GM19463 (cell line): Measurements from ENCODE around the gene ZBTB8A.
"Not testable (repeated sequence)": the region's sequence is repeated elsewhere in the genome, so short reads cannot be mapped to it uniquely, and the experiment has no call there.

Source experiments
- ATAC-seq: cut with Tn5 transposase; IDR thresholded peaks from one replicate; pipeline ENCODE4 v1.9.1; 2021; ENCODE audit warnings: mild to moderate bottlenecking, moderate library complexity; ENCODE audit not compliant: unreplicated experiment

ZBTB8A gene

DNA sequence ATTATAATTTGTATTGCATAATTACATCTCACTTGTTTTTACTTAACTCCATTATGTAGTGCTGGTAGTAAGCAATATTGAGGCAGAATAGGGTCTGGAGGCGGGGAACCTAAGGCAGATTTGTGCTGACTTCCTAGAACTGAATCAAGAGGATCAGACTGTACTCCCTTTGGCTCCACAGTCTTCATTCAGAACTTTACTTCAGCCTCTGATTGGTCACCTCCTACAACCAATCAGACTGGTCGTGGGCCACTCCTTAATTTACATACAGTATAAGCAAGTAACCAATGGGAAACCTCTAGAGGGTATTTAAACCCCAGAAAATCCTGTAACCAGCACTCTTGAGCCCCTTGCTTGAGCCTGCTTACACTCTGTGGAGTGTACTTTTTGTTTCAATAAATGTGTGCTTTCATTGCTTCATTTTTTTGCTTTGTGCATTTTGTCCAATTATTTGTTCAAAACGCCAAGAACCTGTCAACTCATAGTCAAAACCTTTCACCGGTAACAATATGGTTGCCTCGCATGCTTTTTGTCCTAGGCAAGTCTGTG, 79.5 kb downstream of the ZBTB8A start:
- ATAC-seq: no peak

DNA sequence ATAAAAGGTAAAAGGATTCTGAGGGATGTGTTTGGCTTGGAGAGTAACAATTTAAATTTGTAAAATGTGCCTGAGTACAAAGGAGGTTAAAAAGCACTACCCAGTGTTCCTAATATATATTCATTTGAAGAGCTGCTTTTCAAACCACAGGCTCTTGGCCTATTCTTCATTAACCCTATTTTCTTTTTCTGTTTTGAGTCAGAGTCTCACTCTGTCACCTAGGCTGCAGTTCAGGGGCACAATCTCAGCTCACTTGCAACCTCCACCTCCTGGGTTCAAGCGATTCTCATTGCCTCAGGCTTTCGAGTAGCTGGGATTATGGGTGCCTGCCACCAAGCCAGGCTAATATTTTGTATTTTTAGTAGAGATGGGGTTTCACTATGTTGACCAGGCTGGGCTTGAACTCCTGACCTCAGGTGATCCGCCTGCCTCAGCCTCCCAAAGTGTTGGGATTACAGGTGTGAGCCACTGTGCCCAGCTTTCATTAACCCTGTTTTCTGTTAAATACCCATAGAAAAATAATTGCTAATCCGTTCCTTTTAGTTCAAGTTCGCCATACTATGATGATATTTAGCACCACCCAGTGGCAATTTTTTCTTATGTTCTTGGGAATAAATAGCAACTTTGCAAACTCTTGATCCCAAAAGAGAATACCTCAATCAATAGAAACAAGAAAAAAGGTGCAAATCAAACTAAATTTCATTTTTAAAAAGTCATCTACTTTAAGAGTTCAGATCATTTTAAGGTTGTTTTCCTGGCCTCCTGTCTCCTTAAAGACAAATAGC, 80.7 kb downstream of the ZBTB8A start:
- peak; percentile 71 for ATAC-seq

DNA sequence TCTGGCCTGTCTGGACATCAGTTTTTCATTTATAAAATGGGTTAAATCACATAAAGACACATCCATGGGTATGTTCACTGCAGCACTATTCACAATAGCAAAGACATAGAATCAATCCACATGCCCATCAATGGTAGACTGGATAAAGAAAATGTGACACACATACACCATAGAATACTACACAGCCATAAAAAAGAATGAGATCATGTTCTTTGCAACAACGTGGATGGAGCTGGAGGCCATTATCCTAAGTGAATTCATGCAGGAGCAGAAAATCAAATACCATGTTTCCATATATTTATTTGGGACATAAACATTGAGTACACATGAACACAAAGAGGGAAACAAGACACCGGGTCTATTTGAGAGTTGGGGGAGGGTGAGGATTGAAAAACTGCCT, 83.0 kb downstream of the ZBTB8A start:
- ATAC-seq: no peak

DNA sequence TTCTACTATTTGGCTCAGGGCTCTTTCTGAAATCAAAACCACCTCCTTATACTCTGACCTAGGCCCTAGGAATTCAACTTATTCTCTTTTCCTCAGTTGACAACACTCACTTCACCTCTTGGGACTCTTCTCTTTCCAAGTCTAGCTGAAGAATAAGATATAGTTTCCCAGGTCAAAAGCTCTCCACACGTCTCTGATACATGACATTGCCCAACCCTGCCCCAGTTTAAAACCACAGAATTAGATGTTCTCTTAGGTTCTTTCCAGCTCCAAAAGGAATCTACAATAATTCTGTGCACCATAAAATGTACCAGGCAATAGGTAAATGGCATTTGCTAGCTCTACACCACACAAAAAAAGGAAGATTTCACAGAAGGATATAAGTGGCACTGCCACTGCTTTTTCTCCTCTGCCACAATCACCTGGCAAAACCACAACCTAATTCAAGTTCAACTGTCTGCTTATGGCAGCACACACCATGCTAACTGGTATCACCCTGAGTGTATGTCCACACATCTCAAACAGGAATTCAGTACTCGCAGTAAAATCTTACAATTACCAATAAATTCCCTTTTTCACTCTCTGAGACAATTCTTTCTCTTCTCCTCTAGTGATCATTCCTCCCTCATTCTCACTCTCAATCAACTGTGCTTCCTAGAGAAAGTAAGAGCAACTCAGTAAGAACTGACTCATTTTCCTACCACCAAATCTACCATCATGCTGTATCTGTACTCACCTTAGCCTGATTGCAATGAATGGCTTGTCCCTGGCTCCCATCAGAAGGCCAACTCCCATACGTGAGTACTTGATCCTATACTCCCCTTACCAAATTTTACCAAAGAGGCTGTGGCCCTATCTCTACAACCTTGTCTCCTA, 83.8 kb downstream of the ZBTB8A start:
- no peak for ATAC-seq

DNA sequence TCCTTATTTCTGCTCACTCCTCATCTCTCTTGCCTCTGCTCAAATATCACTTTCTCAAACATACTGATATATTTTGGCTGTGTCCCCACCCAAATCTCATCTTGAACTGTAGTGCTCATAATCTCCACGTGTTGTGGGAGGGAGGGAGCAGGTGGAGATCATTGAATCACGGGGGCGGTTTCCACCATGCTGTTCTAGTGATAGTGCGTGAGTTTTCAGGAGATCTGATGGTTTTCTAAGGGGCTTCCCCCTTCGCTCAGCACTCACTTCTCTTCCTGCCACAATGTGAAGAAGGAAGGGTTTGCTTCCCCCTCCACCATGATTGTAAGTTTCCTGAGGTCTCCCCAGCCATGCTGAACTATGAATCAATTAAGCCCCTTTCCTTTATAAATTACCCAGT, 84.5 kb downstream of the ZBTB8A start:
- ATAC-seq: no peak

DNA sequence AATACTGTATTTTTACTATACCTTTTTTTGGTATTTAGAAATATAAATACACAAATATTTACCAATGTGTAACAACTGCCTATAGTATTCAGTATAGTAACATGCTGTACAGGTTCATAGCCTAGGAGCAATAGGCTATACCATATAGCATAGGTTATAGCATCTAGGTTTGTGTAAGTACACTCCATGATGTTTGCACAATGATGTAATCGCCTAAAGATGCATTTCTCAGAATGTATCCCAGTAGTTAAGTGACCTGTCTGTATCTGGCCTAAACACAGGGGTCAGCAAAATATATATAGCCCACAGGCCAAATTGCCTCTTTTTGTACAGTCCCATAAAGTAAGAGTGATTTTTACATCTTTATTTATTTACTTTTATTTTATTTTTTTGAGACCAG, 86.9 kb downstream of the ZBTB8A start:
- no peak for ATAC-seq

DNA sequence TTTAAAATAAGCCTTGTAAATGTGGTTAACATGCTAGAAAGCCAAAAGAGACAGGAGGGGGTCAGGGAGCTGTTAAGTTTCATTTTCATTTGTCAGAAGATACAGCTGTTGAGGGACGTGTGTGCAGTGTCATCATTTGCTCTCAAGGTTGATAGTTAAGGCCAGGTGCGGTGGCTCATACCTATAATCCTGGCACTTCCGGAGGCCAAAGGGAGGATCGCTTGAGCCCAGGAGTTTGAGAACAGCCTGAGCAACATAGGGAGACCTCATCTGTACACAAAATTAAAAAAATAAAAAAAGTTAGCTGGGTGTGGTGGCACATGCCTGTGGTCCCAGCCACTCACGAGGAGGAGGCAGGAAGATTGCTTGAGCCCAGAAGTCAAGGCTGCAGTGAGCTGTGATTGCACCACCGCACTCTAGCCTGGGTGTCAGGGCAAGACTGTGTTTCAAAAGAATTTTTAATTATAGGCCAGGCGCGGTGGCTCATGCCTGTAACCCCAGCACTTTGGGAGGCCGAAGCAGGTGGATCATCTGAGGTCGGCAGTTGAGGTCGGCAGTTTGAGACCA, 88.5 kb downstream of the ZBTB8A start:
- peak; percentile 65 for ATAC-seq

DNA sequence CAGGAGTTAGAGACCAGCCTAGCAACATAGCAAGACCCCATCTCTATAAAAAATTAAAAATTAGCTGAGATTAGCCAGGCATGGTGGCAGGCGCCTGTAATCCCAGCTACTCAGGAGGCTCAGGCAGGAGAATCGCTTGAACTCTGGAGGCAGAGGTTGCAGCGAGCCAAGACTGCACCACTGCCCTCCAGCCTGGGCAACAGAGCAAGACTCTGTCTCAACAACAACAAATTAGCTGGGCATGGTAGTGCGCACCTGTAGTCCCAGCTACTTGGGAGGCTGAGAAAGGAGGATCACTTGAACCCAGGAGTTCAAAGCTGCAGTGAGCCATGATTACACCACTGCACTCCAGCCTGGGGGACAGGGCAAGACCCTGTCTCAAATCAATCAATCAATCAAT, 90.9 kb downstream of the ZBTB8A start:
- ATAC-seq: not testable (repeated sequence)

DNA sequence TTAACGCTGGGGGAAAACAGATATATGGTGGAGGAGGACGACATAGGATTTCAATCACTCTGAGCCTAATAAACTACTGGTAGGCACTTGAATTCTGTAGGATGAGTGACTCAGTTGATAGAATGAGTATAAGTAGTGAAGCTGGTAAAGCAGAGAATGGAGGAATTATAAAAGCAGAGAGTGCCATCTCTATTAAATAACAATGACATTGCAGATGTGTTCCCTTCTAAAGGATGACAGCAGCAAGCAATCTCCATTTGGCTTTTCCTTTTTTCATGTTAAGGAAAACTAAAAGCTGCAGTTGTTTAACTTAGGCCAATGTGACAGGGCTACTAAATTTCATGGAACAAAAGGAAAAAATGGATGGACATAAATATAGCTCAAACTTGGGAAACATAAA, 93.6 kb downstream of the ZBTB8A start:
- no peak for ATAC-seq

DNA sequence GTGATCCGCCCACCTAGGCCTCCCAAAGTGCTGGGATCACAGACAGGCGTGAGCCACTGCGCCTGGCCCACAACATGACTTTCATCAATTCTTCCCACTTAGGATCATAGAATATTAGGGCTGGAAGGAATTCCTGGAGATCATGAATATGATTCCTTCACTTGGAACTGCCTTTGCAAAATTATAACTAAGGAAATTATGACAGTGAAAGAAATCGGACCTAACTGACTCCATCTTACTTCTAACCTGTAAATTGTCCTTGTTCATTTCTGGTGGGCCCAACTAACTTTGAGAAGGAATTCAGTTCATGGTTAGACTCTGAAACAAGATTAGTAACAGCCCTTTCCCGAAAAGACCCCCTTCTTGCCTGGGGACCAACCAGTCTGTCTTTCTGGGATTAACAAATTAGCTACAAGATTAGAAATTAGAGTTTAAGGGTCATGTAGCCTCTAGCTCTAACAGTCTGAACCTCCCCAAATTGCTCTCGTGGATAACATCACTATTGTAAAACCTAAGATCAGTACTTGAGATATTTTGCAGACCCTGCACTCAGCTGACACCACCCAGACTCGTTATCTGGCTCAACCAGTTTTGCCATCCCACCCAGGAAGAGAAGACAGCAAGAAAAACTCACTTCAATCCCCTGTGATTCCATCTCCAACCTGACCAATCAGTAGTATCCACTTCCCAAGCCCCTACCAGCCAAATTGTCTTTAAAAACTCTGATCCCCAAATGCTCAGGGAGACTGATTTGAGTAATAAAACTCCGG, 96.5 kb downstream of the ZBTB8A start:
- no peak for ATAC-seq

DNA sequence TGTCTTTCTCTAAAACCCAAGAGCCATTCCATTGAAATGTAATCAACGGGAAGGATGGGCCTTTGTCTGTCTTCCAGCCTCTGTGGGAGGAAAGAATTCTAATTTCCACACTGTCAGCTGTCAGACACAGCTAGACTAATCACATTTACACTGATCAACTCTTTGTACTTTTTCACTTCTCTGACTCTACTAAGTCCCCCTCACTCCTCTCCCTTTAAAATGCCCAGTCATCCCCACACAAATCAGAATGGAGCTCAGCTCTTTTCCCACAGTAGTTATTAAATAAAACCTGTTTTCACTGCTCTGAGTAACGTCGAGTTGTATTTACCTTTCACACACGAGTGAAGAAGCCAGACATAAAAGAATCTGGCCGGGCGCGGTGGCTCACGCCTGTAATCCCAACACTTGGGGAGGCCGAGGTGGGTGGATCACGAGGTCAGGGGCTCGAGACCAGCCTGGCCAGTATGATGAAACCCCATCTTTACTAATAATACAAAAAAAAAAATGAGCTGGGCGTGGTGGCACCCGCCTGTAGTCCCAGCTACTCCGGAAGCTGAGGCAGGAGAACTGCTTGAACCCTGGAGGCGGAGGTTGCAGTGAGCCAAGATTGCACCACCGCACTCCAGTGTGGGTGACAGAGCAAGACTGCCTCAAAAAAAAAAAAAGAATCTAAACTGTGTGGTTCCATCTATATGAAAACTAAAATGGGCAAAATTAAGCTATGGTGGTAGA, 97.9 kb downstream of the ZBTB8A start:
- ATAC-seq: no peak

DNA sequence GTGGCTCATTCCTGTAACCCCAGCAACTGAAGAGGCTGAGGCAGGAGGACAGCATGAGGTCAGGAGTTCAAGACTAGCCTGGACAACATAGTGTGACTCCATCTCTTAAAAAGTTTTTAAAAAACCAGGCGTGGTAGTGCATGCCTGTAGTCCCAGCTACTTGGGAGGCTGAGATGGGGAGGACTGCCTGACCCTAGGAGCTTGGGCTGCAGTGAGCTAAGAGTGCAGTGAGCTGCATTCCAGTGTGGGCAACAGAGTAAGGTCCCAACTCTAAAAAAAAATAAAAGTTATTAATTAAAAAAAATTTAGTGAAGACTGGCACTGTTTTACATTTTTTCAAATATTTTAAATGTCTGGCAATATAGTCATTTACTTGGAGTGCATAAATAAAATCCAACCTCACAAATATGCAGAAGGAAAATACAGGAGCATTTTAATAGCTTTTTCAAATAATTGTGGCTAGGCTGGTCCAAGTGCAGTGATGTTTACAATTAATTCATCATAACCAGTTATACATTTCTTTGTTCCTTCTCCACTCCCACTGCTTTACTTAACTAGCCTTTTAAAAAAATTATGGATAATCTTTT, 100.4 kb downstream of the ZBTB8A start:
- ATAC-seq: no peak

DNA sequence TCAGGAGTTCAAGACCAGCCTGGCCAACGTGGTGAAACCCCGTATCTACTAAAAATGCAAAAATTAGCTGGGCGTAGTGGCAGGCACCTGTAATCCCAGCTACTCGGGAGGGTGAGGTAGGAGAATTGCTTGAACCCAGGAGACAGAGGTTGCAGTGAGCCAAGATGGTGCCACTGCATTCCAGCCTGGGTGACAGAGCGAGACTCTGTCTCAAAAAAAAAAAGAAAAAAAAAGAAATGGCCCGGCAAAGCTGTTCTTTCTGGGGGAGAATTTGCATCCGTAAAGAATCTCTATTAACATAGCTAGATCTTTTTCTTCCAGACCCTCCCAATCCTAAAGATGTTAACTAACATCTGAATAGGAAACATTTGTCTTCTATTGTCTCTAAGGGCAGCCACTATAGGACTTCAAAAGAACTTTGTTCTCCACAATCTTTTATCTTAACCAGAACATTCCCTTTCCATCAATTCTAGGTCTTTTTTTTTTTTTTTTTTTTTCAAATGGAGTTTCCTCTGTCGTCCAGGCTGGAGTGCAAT, 103.1 kb downstream of the ZBTB8A start:
- ATAC-seq: not testable (repeated sequence)

DNA sequence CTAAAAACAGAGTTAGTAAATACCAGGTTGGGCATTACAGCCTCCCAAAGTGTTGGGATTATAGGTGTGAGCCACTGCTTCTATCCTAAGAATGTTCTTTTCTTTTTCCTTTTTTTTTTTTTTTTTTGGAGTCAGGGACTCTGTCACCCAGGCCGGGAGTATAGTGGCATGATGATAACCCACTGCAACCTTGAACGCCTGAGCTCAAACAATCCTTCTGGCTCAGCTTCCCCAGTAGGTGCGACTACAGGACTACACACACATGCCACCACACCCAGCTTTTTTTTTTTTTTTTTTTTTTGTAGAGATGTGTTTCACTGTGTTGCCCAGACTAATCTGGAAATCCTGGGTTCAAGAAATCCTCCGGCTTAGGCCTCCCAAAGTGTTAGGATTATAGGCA, 105.2 kb downstream of the ZBTB8A start:
- ATAC-seq: no peak

DNA sequence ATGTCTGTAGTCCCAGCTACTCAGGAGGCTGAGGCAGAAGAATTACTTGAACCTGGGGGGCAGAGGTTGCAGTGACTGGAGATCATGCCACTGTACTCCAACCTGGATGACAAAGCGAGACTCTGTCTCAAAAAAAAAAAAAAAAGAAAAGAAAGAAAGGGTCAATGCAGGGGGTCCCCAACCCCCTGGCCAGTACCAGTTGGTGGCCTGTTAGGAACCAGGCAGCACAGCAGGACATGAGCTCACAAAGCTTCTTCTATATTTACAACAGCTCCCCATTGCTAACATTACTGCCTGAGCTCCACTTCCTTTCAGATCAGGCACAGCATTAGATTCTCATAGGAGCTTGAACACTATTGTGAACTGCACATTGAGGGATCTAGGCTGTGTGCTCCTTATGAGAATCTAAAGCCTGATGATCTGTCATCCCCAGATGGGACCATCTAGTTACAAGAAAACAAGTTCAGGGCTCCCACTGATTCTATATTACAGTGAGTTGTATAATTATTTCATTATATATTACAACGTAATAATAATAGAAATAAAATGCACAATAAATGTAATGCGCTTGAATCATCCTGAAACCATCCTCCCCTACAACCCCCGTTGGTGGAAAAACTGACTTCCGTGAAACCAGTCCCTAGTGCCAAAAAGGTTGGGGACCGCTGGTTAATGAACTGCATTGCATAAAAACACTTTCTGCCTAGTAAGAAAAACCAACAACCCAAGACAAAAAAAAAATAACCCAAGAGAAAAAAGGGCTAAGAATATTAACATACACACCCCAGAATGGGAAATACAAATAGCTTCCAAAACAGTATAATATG, 108.3 kb downstream of the ZBTB8A start:
- ATAC-seq: no peak

DNA sequence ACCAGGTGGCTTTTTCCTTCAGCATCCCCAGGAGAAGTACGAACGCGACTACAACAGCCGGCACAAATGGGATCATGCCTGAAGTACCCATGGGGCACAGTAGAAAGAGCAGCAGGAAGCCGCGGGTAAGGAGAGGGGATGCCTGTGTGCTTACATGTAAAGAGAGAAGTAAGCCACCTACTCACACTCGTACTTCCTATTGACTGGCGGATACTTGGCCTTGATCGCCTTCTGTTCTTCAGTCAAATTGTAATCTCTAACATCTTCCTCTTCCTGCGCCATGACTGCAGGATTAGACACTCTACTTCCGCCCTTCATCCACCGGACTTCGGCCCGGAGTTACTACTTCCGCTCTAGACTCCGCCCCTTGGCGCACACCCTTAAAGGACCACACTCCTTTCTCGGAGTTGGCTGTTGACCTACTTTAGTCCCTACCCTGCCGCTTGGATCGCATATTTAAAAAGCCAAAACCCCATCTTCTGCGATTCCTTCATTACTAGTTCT, 111.1 kb downstream of the ZBTB8A start, which contains the start of gene ZBTB8OS:
Gene ZBTB8OS, minus strand, starts transcription at position 303 of the 504 bp plus-strand sequence. Its CDS starts 21 bp downstream, at position 282.
- peak; percentile 65 for ATAC-seq

DNA sequence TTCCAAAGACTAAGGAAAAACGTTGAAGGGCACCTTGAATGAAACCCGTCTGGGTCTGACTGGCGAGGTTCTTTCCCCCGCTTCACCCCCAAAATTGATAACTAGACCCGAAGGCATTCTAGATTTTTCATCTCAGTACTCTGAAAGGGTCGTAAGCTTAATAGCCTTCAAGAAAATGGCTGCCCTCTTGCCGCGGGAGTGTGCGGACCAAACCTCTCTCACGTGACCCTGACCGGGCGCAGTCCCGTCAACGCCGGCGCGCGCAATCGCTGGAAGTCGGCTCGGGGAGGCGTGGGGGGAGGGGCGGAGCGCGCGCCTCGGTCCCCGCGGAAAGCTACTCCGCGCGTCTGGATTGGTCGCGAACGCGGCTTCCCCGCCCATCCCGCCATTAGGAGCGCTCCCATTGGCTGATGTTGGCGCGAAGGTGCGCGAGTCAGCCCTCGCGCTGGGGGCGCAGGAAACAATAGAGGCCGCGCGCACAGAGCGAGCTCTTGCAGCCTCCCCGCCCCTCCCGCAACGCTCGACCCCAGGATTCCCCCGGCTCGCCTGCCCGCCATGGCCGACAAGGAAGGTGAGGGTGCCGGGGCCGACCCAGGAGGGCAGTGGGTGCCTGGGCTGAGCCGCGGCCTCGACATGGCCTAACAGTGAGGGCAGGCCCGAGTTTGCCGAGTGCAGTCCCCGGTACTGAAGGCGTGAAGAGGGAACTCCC, 111.7 kb downstream of the ZBTB8A start, which contains the start of gene RBBP4:
Gene RBBP4, plus strand, starts transcription at position 457 of the 709 bp plus-strand sequence. Its CDS starts 99 bp downstream, at position 556.
- peak; percentile 81 for ATAC-seq
